HG03439 (cell line): ENCODE measurements around the gene GOLGA2.
"Not testable (repeated sequence)": the region's sequence is repeated elsewhere in the genome, so short reads cannot be mapped to it uniquely, and the experiment has no call there.

Experiments
- ATAC-seq: cut with Tn5 transposase; IDR thresholded peaks from one replicate; pipeline ENCODE4 v1.9.1; 2021; ENCODE audit warnings: mild to moderate bottlenecking, moderate library complexity; ENCODE audit not compliant: unreplicated experiment

Gene GOLGA2

GRCh38 chr9:128296340-128297220 is 20.8 kb upstream of the GOLGA2 start:
- no peak for ATAC-seq

GRCh38 chr9:128294142-128294541 is 18.3 kb upstream of the GOLGA2 start:
- no peak for ATAC-seq

GRCh38 chr9:128293091-128293490 is 17.3 kb upstream of the GOLGA2 start:
- ATAC-seq, result no peak

GRCh38 chr9:128292009-128292408 is 16.2 kb upstream of the GOLGA2 start:
- ATAC-seq, result no peak

GRCh38 chr9:128288273-128289004 is 12.6 kb upstream of the GOLGA2 start:
- no peak for ATAC-seq

- ATAC-seq, result no peak
These were observed 10.6 kb upstream of the GOLGA2 start for GRCh38 chr9:128286440-128286839.

GRCh38 chr9:128285033-128285784 is 9.4 kb upstream of the GOLGA2 start:
- ATAC-seq, result no peak

GRCh38 chr9:128282500-128282899 is 6.7 kb upstream of the GOLGA2 start:
- no peak for ATAC-seq

- no peak for ATAC-seq
These were observed 4.3 kb upstream of the GOLGA2 start for GRCh38 chr9:128280084-128280622.

- ATAC-seq, result not testable (repeated sequence)
These were observed 3.6 kb upstream of the GOLGA2 start for GRCh38 chr9:128279088-128280073.

GRCh38 chr9:128276574-128277270 is 915 bp upstream of the GOLGA2 start:
- ATAC-seq, result no peak

- peak; percentile 97 for ATAC-seq
These were observed 284 bp upstream of the GOLGA2 start, which contains the start of gene SWI5 for GRCh38 chr9:128276008-128276573. Gene SWI5, plus strand, starts transcription at chr9:128276276.

GRCh38 chr9:128274245-128274644 is 1.6 kb downstream of the GOLGA2 start:
- ATAC-seq, result no peak

- ATAC-seq, result no peak
These were observed 4.3 kb downstream of the GOLGA2 start for GRCh38 chr9:128271512-128271911.

- no peak for ATAC-seq
These were observed 4.7 kb downstream of the GOLGA2 start for GRCh38 chr9:128271112-128271511.

- no peak for ATAC-seq
These were observed 8.8 kb downstream of the GOLGA2 start for GRCh38 chr9:128266868-128267590.

- ATAC-seq, result no peak
These were observed 10.4 kb downstream of the GOLGA2 start for GRCh38 chr9:128265348-128265847.

GRCh38 chr9:128262687-128263086 is 13.1 kb downstream of the GOLGA2 start:
- no peak for ATAC-seq
